Measurements from ENCODE around the gene RASSF3. TPM values are rescaled to one million over a fixed set of nuclear protein-coding genes. Genes with fewer than 3 reads are reported as not detected.

The RASSF3 gene
- total and polyA plus RNA-seq, 2 of the 13 experiments (the other 11 are each of a cell fraction or from before 2014, with no cell fraction given), result 15.5 to 16.0 TPM

- in situ Hi-C loops (cut with HindIII; ENCODE audit: extremely low pct_ligation_motif_present, low pct_unique_long_range_greater_than_20kb), result no loop called here
- Histone ChIP-seq H2AFZ (ENCODE audit: low read length) (no peak overlapping the region), H3K4me2 (ENCODE audit: low read depth, low read length) (no peak overlapping the region), H4K20me1 (ENCODE audit: insufficient read depth, low read length) (no peaks in the 10 kb centered on the region), H3K79me2 (ENCODE audit: insufficient read depth, low read length) (no peaks in the 10 kb centered on the region), H3K9ac (ENCODE audit: insufficient read depth, low read depth, low read length) (no peak overlapping the region), H3K36me3 (replicated peaks in 1 of 2; ENCODE audit: control insufficient read depth in 1 of 2, insufficient read depth in 2 of 2, low read length in 2 of 2) (no peaks in the 10 kb centered on the region), H3K4me3 (replicated peaks in 1 of 3; ENCODE audit: insufficient read depth in 1 of 3, low read depth in 2 of 3, low read length in 3 of 3) (no peak overlapping the region), H3K27me3 (ENCODE audit: control insufficient read depth in 1 of 2, insufficient read depth in 2 of 2, low read length in 2 of 2) (no peaks in the 10 kb centered on the region; a peak in 1 of 5 replicates), H3K9me3 (ENCODE audit: low read length) (no peaks in the 10 kb centered on the region), H3K4me1 (ENCODE audit: insufficient read depth, low read length) (peaks cover 43% of the 10 kb centered on the region), H3K27ac (ENCODE audit: extremely low read length, insufficient read depth, low read length) (no peak overlapping the region)
- FAIRE-seq (no peak), ATAC-seq (no peak), DNase-seq (ENCODE audit: low spot score) (no peak)
- 53% methylated on average over 4 of the region's 4 CpGs for WGBS (ENCODE audit: low lambda C conversion rate)
- no TSS peak for BruUV-seq (replicated peaks)
- TF ChIP-seq ZFP36L1 (CRISPR knock-in tag; IDR thresholded peaks at IDR 0.05), result no peak
- TF ChIP-seq FIP1L1 (IDR thresholded peaks at IDR 0.05; ENCODE audit: borderline replicate concordance, insufficient read depth, low read depth, low read length), result no peak
- no peak for TF ChIP-seq ZNF513 (CRISPR knock-in tag; conservative IDR thresholded peaks at IDR 0.05)
- no peak for TF ChIP-seq POLR2AphosphoS2 (IDR thresholded peaks at IDR 0.05; ENCODE audit: low read depth, low read length)
- TF ChIP-seq ZBTB8A (CRISPR knock-in tag; IDR thresholded peaks at IDR 0.05; ENCODE audit: borderline replicate concordance, low read depth), result no peak
- POLR2A ChIA-PET, result no interaction called here
- CTCF ChIA-PET (ENCODE audit: low intra/inter-chr PET ratio, low total read pairs), result no interaction called here
- intact Hi-C loops (cut with micrococcal nuclease; ENCODE audit: unreplicated experiment), result no loop called here
Observed at GRCh38 chr12:64566122-64566521, 44.2 kb upstream of the RASSF3 start.

GRCh38 chr12:64566831-64567517, 43.3 kb upstream of the RASSF3 start:
- no peaks in the 10 kb centered on the region for H3K36me3 ChIP-seq (replicated peaks in 1 of 2; ENCODE audit: control insufficient read depth in 1 of 2, insufficient read depth in 2 of 2, low read length in 2 of 2)
- no peaks in the 10 kb centered on the region for H4K20me1 ChIP-seq (ENCODE audit: insufficient read depth, low read length)
- 2% methylated on average over 5 of the region's 7 CpGs for WGBS (ENCODE audit: low lambda C conversion rate)
- POLR2A ChIA-PET, result no interaction called here
- BruUV-seq (replicated peaks), result no TSS peak
- no peaks in the 10 kb centered on the region for H3K9me3 ChIP-seq (ENCODE audit: low read length)
- no peak for DNase-seq (ENCODE audit: low spot score)
- no peak for TF ChIP-seq DDIT3 (CRISPR knock-in tag; IDR thresholded peaks at IDR 0.05)
- no peak for TF ChIP-seq YEATS4 (CRISPR knock-in tag; IDR thresholded peaks at IDR 0.05; ENCODE audit: borderline replicate concordance)
- no peak for TF ChIP-seq ZNF207 (IDR thresholded peaks at IDR 0.05; ENCODE audit: borderline replicate concordance)
- no peak for TF ChIP-seq PCBP2 (optimal IDR thresholded peaks at IDR 0.05; ENCODE audit: low read depth, low read length, poor library complexity, severe bottlenecking)
- no peak for TF ChIP-seq ZNF33A (CRISPR knock-in tag; IDR thresholded peaks at IDR 0.05; ENCODE audit: borderline replicate concordance)
- no peak for TF ChIP-seq ZNF124 (CRISPR knock-in tag; IDR thresholded peaks at IDR 0.05)
- no peak for TF ChIP-seq TFDP1 (CRISPR knock-in tag; IDR thresholded peaks at IDR 0.05; ENCODE audit: borderline replicate concordance)
- TF ChIP-seq ATF1 (CRISPR knock-in tag; IDR thresholded peaks at IDR 0.05), result no peak
- no peak for TF ChIP-seq RXRB (CRISPR knock-in tag; IDR thresholded peaks at IDR 0.05; ENCODE audit: borderline replicate concordance)
- no peak overlapping the region for H2AFZ ChIP-seq (ENCODE audit: low read length)
- CTCF ChIA-PET (ENCODE audit: low intra/inter-chr PET ratio, low total read pairs), result no interaction called here
- H3K4me3 ChIP-seq (replicated peaks in 1 of 3; ENCODE audit: insufficient read depth in 1 of 3, low read depth in 2 of 3, low read length in 3 of 3), result no peak overlapping the region
- H3K4me2 ChIP-seq (ENCODE audit: low read depth, low read length), result peak overlapping the region; percentile 13; the same call in 1 of the 2 replicates
- in situ Hi-C loops (cut with HindIII; ENCODE audit: extremely low pct_ligation_motif_present, low pct_unique_long_range_greater_than_20kb), result no loop called here
- FAIRE-seq, result no peak
- H3K79me2 ChIP-seq (ENCODE audit: insufficient read depth, low read length), result no peaks in the 10 kb centered on the region
- intact Hi-C loops (cut with micrococcal nuclease; ENCODE audit: unreplicated experiment), result no loop called here
- peak; percentile 76 for ATAC-seq
- H3K27ac ChIP-seq (ENCODE audit: extremely low read length, insufficient read depth, low read length), result no peak overlapping the region
- H3K27me3 ChIP-seq (ENCODE audit: control insufficient read depth in 1 of 2, insufficient read depth in 2 of 2, low read length in 2 of 2), result no peaks in the 10 kb centered on the region; a peak in 1 of 5 replicates
- peaks cover 43% of the 10 kb centered on the region for H3K4me1 ChIP-seq (ENCODE audit: insufficient read depth, low read length)
- no peak overlapping the region for H3K9ac ChIP-seq (ENCODE audit: insufficient read depth, low read depth, low read length)

Measured in HepG2 (cell line).